Activated CD8-positive, alpha-beta memory T cell treated with anti-CD3 and anti-CD28 coated beads for 4 hours (primary cell): ENCODE data around the gene ARHGAP26.
"Not testable (repeated sequence)": the region's sequence is repeated elsewhere in the genome, so short reads cannot be mapped to it uniquely, and the experiment has no call there.

Experiments
- DNase-seq, 2 donors: peaks; one replicate each; pipeline ENCODE4 v3.0.0-alpha.2; 2020; ENCODE audit warnings: low read depth in 2 of 2

The ARHGAP26 gene

DNA sequence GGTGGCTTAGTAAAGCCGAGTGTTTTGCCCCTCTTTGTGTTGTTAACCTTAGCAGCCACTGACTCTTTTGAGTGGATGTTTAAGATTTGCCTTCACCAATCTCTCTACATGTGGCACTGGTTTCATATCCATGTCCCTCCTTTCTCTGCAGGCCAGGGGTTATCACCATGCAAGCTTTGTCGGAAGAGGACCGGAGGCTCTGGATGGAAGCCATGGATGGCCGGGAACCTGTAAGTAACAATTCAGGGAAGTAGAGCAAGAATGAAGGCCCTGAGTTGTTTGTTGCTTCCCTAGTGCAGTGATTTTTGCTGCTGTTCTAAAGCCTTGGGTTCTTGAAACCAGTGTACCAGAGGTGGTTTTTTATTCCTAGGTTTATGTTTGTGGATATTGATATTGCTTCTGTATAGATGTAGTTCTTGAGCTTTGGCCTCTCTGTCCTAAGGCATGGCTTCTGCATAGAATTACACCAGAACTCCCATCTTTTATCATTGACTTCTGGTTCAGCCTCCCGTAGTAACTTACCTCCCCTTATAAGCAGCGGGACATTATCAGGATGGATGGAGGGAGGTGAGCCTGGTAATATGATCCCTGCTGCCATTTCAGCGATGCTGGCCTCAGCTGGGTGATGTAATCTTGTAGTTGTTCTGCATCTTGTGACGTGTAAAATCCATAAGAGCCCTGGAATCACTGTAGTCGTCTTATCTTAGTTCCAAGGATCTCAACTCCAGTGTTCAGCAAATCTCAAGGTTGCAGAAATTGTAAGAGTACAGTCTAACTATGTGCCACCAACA is 161.9 kb downstream of the ARHGAP26 start:
- DNase-seq, result no peak

DNA sequence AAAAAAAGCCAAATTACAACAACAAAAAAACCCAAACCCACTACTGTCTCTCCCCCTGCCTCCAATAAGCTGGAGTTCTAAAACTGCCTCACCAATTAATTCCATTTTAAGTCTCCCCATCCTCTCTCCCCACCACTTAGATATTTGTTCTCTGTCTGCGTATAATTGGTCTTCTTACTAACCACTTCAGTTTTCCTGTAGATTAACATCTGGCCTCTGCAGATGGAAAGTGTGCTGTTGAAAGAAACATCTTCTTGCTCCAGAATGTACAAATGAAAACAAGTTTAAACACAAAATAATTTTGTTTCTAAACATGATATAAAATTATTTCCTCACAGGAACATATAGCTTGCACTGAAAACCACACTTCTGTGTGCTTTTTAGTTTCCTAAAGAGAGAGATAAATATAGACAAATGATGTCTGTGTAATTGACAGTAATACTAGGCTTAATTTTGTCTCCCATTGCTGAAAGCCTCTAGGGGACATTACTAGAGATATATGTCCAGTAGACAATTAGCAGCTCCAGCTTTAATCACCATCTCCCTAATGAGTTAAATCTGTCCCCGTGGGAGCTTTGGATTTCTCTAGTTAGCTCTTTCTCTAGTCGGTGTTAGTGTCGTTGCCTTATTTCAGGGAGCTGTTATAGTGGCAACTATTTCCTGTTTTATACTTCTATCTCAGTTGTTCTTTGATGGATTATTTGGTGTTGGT is 164.0 kb downstream of the ARHGAP26 start:
- no peak for DNase-seq

DNA sequence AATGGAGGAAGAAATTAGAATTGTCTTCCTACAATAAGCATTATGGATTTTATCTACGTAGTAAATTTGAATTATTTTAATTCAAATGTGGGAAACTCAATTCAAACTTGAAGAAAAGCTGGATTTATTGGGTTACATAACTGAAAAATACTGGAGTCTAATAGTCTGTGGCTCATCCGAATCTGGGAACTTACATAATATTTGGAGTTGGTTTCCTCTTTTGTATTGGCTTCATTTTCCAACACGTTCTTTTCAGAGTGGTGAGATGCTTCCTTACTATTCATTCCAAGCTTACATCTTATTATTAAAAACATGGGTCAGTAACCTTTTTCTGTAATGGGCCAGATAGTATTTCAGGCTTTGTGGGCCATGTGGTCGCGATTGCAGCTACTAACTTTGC is 164.8 kb downstream of the ARHGAP26 start:
- DNase-seq, result no peak

DNA sequence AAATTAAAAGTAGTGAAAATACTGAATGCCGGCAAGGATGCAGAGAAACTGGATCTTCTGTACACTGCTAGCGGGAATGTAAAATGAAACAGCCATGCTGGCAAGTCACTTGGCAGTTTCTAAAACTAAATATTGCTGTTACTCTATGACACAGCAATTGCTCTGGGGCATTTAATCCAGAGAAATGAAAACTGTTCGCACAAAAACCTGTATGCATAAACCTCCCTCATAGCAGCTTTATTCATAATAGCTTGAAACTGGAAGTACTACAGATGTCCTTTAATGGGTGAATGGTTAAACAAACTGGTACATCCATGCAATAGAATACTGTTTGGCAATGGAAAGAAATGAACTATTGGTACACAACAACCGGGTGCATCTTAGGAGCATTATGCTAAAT is 167.2 kb downstream of the ARHGAP26 start:
- no peak for DNase-seq

DNA sequence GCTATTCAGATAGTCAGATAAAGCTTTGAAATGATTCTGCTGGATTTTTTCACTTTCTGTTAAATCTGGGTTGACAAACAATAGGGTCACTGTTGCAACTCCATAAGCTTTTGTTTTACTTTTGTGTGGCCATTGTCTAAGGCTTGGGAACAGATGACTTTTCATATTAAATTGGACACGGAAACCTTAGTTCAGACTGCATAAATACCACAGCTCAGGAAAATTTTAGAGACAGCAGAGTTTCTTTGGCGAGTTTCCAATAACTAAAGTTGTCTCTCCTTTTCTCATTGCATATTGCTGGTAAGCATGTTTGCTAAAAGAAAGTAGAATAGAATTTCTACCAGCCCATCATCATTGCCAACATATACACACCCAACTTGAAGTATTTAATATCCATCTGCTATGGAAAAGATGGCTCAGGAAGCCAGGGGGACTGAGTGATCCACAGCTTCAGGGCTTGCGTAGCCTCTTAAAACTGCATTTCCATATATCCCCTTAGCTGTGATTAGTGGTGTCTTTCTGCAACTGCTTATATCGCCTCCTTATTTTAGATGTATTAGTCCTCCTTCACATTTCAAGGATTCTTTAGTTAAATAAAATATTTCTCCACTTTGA is 168.2 kb downstream of the ARHGAP26 start:
- DNase-seq, result no peak

DNA sequence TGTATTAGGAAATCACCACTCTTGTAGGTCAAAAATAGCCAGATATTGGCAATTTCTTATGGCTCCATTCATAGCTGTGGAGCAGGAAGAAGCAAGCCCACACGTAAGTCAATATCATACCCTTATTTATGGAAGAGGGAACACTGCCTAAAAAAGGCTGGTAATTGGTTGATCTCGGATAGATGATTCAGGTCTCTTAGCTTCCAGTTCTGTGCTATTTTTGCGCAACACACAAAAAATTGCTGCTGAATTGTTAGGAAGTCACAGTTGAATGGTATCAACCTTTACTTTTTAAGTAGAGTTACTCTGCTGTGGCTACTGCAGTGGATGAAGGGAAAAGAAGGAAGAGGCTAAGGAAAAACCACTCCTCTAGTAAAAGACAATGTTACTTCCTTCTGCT is 168.8 kb downstream of the ARHGAP26 start:
- no peak for DNase-seq

DNA sequence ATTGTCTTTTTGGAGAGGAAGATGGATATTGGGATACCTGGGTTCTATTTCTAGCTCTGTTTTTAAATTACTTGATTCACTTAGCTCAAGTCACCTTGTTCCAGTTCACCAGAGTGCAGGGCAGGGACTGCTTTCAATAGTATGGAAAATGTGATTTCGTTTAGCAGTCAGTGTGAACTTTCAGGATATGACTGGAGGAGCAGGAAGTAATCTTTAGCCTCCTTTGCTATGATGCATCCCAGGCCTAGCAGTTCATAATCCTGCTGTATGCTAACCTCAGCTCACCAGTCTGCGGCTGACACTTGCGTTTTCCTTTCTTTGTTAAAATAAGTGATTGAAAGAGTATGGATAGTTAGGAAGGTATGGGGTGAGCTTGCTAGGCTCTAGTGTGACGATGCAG is 169.7 kb downstream of the ARHGAP26 start:
- no peak for DNase-seq

DNA sequence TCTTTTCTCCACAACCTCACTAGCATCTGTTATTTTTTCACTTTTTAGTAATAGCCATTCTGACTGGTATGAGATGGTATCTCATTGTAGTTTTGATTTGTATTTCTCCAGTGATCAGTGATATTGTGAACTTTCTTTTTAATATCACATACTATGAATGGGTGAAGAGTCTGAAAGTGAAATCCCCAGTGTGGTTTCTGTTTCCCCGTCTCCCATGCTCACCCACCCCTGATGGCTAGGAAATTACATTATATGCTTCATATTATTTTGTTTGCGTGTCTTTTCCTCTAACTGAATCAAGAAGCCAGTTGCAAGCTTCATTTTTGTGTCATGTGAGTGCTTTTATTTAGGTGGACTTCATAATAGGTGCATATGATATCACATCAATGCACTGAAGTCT is 171.1 kb downstream of the ARHGAP26 start:
- DNase-seq, result no peak

DNA sequence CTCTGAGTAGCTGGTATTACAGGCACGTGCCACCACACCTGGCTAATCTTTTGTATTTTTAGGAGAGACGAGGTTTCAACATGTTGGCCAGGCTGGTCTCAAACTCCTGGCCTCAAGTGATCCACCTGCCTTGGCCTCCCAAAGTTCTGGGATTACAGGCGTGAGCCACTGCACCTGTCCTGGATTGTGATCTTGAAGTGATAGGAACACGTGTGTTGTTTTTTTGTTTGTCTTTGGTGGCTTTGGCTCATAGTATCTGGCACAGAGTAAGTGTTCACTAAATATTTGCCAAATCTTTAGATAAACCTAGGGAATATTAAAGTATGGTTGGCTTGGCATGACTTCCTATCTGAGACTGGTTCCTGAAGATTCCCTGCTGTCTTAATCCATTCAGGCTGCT is 172.7 kb downstream of the ARHGAP26 start:
- DNase-seq, result no peak

DNA sequence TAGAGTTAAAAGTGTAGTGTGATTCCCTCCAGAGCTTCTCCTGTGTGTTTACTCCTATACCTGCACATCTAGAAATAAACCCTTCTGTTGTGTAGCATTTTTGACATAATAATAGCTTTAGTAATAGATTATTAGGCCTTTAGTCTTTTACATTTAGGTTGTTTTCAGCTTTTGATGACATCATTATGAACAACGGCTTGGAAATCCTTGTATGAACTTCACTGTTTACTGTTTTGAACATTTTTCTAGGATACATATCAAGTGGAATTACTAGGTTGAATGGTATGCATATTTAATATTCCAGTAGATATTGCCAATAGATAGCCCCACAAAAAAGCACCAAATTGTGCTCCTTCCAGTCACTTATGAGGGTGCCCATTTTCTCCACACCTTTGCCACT is 174.0 kb downstream of the ARHGAP26 start:
- no peak for DNase-seq

DNA sequence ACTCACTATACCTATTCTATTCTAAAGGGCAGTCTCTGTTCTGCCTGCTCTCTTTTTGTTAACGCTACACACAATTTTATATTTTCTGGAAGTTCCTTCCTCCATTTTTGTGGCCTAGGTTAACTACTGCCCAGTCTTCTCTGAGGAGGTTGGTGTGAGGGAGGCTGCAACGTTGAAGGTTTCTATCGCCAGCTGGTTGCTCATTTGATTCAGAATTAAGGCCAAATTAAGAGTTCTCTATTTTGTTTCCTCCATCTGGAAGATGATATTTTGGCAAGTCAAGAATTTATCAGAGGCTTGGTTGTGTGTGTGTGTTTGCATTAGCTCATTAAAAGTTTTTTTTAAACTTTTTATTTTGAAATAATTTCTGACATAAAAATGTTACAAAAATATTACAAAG is 175.1 kb downstream of the ARHGAP26 start:
- no peak for DNase-seq

DNA sequence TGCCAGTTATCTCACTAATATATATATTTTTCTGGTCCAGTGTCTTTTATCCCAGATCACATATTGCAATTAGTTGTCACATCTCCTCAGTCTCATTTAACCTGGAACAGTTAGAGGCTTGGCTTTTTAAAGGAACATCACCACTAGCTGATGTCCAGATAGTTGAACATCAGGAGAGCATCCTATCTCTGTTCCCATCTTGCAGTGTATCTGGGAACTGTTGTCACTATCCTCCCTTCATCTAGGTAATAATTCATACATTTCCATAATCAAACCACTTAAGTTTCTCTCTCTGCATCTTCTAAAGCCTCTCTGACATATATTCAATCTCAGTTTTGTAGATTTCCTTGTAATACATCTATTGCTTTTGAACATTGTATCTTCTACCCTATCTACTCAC is 175.7 kb downstream of the ARHGAP26 start:
- no peak for DNase-seq

DNA sequence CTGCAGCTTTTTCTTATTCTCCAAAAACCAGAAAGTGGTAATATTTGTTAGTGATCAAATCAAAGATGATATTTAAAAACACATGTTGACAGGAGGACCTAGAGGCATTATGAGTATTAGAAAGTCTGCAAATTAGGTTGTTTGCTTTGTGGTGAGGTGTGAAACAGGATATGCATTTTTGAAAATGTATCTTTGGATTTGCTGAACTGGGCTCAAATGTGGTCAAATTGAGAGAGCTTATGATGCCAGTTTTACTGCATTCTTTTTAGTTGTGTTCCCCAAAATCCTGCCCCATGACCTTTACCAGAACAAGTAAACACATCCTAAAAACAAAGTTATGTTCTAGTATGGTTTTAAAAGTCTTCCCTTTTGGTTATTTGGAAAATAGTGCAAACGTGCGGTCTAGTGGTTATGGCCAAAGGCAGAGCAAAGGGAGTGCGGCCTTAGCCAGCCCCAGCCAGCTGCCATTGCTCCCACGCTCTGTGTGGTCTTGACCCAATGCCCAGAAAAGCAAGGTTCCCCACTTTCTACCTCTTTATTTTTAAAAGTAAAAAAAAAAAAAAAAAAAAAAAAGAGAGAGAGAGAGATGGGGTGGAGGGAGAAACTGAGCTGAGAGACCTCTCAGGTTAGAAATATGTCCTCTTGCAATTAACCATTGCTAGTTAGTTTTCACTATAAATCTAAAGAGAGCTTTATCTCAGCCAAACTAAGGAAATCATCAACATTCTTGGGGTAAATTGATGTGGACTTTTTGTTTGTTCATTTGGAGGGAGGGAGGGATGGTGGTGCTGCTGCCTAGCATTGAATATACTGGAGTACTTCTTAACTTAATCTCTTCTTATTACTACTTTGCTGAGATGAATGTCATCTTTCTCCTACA is 176.6 kb downstream of the ARHGAP26 start:
- no peak for DNase-seq

DNA sequence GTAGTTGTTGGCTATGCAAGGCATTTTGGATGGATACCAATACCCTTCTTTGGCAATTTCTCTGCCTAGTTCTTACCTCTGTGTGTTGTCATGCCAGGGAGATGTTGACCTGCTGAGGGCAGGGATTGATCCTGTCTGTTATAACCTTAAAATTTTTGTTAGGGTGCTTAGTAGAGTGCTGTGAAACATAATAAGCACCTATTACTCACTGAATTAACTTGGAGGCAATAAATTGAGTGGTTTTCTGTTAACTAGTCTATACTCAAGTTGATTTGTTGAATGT is 177.2 kb downstream of the ARHGAP26 start:
- DNase-seq, result no peak

DNA sequence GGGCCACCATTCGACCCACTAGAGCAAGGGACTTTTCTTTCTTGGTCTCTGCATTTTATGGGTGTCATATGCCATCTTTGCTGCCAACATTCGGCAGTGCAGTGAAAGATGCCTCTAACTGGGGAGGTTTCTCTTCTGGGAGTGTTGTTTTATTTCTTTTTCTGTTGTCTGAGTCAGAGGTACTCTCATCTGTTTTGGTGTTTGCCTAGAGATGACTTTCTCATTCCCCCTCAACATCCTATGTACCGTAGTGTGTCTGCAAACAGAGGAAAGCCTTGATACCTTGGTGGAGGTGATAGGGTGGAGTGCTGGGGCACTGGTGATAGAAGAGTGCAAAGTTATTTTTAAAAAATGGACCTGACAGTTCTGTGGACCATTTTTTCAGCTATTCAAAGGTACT is 182.1 kb downstream of the ARHGAP26 start:
- no peak for DNase-seq

DNA sequence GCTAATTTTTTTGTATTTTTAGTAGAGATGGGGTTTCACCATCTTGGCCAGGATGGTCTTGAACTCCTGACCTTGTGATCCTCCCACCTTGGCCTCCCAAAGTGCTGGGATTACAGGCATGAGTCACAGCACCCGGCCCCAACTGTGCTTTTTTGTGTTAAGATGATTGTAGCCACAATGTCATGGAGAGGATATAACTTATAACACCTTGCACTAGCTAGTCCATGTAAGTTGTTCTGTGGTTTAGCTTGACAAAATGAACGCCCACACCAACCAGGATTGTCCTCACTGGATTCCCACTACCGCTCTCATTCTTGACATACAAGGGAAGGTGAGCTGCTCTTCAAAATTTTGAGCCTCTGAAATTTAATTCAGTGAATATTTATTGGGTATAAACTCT is 182.7 kb downstream of the ARHGAP26 start:
- DNase-seq, result not testable (repeated sequence)

DNA sequence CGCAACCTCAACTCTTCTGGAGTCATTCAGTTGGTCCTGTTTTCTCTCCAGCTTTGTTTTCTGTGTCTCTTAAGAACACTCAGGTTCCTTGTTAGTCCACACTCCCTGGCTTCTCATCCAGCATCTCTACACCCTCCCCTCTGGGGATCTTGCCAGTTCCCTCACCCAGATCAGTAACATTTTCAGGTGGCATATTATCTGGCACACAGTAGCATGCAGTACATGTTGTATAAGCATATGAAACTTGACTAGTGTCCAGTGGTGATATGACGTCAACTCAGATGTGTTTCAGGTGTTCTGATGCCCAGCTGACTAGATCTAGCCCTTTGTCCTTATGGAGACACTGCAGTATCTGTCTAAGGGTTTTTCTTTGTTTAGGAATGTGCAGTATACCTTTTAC is 184.3 kb downstream of the ARHGAP26 start:
- DNase-seq, result no peak

DNA sequence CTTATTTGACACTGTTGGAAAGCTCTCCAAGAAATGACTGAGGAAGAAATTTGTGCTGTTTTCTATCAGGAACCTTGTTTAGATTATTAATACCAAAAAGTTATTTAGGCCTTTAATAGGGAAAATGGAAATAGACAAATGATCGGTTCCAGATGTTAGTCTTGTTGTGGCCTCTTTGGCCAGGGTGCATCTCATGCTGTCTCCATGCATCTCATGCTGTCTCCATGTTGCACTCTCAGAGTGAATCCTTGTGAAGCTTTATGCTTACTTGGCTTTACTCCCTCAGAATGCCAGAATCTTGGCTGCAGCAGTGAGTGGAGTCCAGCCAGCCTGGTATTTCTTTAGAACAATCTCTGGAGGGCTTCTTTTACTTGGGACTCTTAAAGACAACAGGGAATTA is 185.5 kb downstream of the ARHGAP26 start:
- DNase-seq, result no peak

DNA sequence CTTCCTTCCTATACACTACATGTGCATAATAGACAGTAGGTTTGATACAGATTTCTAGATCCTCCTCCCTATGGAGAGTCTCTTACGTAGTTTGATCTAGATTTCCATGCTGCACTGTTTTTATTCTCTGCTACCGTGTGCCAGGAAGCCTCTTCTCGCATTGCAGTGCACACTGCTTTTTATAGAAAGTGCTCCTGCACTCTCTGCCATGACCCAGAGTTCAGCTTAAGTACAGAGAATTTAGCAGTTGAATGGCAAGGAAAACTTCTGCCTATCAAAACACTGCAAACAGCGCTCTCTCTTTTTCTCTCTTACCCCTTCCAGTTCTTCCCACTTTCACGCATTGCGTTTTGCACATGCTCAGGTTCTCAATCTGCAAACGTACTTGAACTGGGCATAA is 187.4 kb downstream of the ARHGAP26 start:
- DNase-seq, result no peak

DNA sequence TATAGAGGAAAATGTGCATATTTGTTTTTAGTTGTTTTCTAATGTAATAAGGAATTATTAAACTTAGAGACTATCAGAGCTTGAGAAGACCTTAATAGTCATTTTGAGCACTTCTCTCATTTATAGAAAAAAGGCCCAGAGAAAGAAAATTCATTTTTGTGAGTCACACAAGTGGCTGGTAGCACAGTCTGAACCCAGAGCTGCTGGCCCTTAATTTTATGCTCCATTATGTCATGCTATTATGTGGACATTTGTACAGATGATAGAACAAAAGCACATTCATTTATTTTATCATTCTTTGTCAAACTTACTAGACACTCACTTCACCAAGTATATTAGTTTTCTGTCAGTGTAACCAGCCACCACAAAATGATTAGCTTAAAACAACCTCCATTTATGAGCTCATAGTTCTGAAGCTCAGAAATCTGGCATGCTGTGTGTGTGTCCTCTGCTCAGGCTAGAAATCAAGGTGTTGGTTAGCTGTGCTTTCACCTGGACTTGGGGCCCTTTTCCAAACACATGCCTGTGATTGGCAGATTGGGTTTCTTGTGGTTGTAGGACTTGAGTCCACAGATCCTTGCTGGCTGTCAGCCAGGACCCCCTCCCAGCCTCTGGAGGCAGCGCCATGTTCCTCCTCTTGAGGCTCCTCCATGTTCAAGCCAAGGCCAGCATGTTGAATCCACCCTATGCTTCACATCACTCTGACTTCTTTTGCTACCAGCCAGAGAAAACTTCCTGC is 188.9 kb downstream of the ARHGAP26 start:
- DNase-seq, result no peak
